ENCODE results near the gene SLC12A4. TPM values are rescaled to one million over a fixed set of nuclear protein-coding genes. Genes with fewer than 3 reads are reported as not detected.

Gene SLC12A4
- total RNA-seq, 1 donor from 2014 or later: 108 TPM

DNA sequence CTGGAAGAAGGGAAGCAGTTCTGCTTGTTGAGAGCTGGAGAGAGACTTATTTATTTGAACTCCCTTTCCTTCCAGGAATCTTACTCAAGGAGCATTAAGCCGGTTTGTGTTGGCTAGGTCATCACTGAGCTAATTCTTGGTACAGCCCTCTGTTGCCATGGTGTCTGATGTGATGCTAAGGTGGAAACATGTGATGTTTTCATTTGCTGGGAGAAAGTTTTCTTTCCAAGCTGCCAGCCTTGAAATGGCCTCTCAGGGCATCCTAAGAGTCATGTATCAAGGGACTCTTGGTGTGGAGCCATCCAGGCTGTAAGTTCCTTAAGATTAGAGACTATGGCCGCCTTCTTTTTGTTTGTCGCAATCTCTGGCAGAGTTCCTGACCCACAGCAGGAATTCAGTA lies 71.2 kb downstream of the SLC12A4 start:
- DNase-seq (ENCODE audit: low read depth in 2 of 2): peak in 1 of 2 donors; percentile 81

DNA sequence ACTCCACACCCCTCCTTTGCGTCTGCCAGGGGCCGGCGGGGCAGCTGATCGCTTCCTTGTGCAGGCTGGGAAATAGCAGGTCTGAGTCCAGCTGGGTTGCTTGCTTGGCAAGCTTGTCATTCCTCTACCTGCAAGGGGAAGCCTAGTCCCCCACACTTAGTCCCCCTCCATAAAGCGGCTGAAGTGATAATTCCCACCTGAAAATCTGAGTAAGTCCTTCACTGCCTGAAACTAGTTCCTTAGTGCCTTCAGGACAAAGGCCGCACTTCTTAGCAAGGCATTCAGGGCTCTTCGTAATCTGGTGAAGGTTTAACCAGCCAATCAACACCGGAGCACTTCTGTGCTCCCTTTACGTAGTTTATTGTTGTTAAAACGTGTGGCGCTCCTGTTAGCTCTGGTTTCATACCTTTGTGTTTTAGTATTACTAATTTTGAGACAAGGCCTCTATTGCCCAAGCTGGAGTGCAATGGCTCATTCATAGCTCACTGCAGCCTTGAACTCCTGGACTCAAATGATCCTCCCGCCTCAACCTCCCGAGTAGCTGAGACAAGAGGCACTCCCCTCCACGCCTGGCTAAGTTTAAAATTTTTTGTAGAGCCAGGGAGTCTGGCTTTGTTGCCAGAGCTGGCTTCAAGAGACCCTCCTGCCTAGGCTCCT lies 74.6 kb downstream of the SLC12A4 start:
- DNase-seq (ENCODE audit: low read depth in 2 of 2): no peak

Other genes with a start within 250 kb of the SLC12A4 start
- 39.9 and 68.8 TPM in 2 replicates for gene GFOD2, start 249.3 kb downstream of the SLC12A4 start, total RNA-seq
- 4.4 and 7.9 TPM in 2 replicates for gene RANBP10, start 162.1 kb downstream of the SLC12A4 start, total RNA-seq
- 0.22 and 0.40 TPM in 2 replicates for gene TSNAXIP1, start 161.7 kb downstream of the SLC12A4 start, total RNA-seq
- gene THAP11, start 126.3 kb downstream of the SLC12A4 start, total RNA-seq: 25.7 and 39.1 TPM in 2 replicates
- 164 and 193 TPM in 2 replicates for gene NUTF2, start 121.7 kb downstream of the SLC12A4 start, total RNA-seq
- 12.2 and 20.0 TPM in 2 replicates for gene CENPT, start 120.9 kb downstream of the SLC12A4 start, total RNA-seq
- 42.3 and 42.9 TPM in 2 replicates for gene EDC4, start 95.6 kb downstream of the SLC12A4 start, total RNA-seq
- gene NRN1L, start 83.8 kb downstream of the SLC12A4 start, total RNA-seq: not detected in 2 replicates
- 8.3 and 12.9 TPM in 2 replicates for gene PSKH1, start 75.4 kb downstream of the SLC12A4 start, total RNA-seq
- gene CTRL, start 36.8 kb downstream of the SLC12A4 start, total RNA-seq: 0.20 and 0.22 TPM in 2 replicates
- gene PSMB10, start 31.8 kb downstream of the SLC12A4 start, total RNA-seq: 58.4 and 59.1 TPM in 2 replicates
- 0.87 and 5.4 TPM in 2 replicates for gene LCAT, start 24.5 kb downstream of the SLC12A4 start, total RNA-seq
- gene DPEP3, start 11.9 kb upstream of the SLC12A4 start, total RNA-seq: 0.20 TPM in 1 of 2 replicates, not detected in the other
- 3.3 and 8.9 TPM in 2 replicates for gene DPEP2, start 30.8 kb upstream of the SLC12A4 start, total RNA-seq
- gene DPEP2NB, start 47.3 kb upstream of the SLC12A4 start, total RNA-seq: under 0.01 TPM in 1 of 2 replicates, not detected in the other
- 12.0 and 19.8 TPM in 2 replicates for gene DDX28, start 54.6 kb upstream of the SLC12A4 start, total RNA-seq
- gene DUS2, start 54.6 kb upstream of the SLC12A4 start, total RNA-seq: 13.7 and 17.7 TPM in 2 replicates
- 13.1 and 18.5 TPM in 2 replicates for gene NFATC3, start 116.7 kb upstream of the SLC12A4 start, total RNA-seq